ENCODE data around the gene TP53TG5.

GRCh38 chr20:45345104-45345936 lies 32.8 kb downstream of the TP53TG5 start:
- TF ChIP-seq POLR2AphosphoS5 (IDR thresholded peaks at IDR 0.05), result peak; percentile 41 to 92 (median 49)
- TF ChIP-seq CTCF (IDR thresholded peaks at IDR 0.05), result no peak
- peak; percentile 40 for TF ChIP-seq POLR2A (IDR thresholded peaks at IDR 0.05)

All from breast epithelium (tissue), 3 donors.